ENCODE measurements around the gene DMKN.
"Not testable (repeated sequence)": the region's sequence is repeated elsewhere in the genome, so short reads cannot be mapped to it uniquely, and the experiment has no call there.

Gene DMKN

DNA sequence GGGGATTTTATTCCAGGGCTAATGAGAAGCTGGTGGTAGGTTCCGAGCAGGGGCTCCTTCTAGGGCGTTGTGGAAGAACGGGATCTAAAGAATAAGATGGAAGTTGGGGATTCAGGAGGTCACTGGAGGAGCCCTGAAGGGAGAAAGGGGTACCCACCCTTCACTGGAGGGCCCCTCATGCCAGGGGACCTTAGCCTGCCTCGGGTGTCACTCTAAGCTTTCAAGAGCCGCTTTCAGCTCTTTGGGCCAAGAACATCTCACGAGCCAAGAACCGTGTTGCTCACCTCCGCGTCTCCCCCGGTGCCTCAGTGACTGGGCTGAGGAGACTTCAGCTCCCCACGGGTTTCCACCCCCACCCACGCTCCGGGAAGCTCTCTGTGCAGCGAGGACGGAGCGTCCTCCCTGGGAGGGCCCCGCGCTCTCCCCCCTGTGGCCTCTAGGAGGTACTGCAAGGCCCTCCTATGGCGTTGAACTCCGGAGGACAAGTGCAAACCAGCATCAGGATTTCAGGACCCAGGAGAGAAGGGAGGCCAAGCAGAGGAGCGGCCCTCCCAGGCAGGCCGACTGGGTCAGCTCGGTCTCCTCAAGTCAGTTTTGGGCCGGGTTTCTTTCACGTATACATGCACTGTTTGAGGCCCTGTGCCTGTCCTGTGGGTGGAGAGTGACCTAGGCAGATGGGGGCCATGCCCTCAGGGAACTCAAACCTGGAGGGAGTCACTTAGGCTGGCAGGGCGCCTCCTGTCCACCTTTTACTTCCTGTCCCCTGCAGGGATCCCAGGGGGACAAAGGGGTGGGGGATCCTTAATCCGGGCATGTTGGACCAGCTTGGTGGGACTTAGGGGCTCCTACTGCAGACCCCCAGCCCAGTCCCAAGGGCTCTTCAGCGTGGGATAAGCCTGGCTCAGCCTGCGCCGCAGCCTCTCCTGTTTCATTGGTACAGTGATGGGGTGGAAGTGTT lies 18.1 kb downstream of the DMKN start:
- peak; percentile 60 for DNase-seq

DNA sequence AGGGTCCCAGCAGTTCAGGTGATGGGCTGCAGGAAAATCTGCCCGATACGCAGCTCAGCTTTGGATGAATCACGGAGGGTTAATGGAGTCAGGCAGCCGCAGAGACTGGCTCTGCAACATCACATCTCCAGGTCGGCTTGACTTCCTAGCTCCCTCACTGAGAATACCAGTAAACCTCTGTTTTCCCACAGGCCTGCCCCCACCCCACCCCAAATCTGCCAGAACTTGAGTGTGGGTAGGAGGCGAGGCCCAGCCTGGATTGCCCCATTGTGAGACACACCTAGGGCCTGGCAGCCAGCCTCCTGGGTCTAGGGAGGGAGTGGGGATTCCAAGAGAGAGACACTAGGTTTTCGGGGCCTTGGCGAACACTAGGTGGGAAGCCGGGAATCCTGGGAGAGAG lies 19.5 kb downstream of the DMKN start:
- DNase-seq = no peak

DNA sequence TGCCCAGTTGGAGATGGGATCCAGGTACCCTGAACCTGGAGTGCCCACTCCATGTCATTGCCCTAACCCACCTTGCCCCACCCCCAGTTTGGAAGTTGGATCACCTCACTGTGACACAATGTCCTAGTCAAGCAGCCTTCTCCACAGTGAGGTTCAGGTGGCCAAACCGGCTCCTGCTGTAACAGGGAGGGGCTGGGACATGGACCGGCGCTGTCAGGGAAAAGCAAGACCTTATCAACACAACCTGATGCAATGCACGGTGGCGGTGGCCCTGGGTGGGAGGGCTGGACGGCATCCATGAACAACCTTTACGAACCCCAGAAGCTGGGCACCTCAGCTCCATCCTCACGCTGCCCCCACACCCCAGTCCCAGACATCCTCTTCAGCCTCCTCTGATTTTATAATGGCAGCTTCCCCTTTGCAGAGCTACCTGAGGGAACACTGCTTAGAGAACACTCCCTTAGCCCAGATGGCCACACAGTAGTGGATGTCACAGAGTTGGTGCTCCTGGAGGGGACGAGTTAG lies 21.6 kb downstream of the DMKN start:
- no peak for DNase-seq

DNA sequence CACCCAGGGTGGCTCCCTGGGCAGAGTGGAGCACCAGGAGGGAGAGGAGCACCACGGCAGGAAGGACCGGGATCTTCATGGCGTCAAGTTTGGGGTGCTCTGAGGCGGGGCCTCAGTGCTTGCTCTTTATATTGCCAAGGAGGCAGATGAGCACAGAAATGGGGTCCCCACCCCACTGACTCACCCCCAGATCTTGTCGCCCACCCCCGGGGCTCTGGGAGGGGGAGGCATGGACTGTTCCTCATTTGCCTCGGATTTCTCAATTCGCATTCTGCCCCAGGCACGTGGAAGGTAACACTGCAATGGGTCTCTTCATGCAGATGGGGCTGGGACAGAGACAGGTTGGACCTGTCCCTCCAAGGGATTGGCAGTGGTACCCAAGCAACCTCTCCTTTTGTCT lies 23.1 kb downstream of the DMKN start, which contains the start of gene KRTDAP:
Gene KRTDAP (minus strand): TSS at position 101 of the 400 bp plus-strand sequence. CDS start 22 bp downstream, at position 79.
- DNase-seq = no peak

DNA sequence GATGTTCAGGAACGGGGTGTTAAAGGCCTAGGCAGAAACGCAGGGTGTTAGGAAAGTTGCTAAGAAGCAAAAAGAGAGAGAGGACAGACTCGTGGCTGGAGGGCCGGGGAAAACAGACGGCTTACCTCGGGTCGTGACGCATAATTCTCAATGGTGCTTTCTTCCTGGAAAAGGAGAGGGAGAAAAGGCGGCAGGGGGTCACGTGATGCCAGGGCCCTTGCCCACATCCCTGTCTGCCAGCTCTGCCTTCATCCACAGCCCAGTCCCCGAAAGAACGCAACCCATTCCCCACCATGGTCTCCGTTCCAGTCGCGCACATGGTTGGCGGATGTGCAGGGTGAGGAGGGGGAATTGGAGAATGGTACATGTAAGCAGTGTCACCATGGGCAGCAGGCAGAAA lies 24.8 kb downstream of the DMKN start:
- DNase-seq = no peak

DNA sequence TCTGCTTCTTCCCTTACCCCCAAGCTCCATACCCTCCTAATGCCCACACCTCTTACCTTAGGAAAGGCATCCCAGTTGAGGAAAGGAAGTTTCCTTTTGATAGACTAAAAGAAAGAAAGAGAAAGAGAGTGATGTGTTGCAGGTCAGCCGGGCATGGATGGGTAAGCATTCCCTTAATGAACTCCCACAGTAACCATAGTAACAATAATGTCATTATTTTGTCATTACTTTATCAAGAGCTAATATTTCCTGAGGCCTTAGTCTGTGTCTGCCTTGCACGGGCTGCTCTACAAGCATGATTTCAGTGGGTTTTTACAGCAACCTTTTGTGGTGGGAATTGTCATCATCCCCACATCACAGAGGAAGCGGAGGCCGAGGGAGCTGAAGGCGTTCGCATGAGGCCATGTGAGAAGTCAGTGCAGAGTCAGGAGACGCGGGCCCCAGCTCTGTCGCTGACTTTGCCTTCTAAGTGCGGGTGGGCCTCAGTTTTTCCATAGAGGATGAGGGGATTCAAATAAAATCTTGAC lies 25.7 kb downstream of the DMKN start:
- DNase-seq = no peak

DNA sequence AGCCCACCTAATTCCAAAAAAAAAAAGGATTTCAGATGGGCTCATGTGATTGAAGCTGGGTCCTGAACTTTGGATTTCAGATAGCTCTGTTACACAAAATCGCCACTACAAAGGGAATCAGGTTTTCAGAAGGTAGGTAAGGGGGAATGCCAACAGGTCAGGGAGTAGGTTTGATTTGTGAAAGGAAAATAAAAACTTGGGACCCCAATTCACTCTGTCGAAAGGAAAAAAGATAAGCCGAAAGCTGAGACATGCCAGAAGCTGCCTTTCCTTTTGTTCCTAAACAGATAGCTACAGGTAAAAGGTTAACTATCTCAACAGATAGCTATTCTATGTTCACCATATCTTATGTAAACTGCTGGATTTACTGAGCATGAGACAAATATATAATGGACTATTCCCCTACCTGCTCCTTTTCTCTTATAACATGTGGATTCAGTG lies 27.2 kb downstream of the DMKN start:
- no peak for DNase-seq

DNA sequence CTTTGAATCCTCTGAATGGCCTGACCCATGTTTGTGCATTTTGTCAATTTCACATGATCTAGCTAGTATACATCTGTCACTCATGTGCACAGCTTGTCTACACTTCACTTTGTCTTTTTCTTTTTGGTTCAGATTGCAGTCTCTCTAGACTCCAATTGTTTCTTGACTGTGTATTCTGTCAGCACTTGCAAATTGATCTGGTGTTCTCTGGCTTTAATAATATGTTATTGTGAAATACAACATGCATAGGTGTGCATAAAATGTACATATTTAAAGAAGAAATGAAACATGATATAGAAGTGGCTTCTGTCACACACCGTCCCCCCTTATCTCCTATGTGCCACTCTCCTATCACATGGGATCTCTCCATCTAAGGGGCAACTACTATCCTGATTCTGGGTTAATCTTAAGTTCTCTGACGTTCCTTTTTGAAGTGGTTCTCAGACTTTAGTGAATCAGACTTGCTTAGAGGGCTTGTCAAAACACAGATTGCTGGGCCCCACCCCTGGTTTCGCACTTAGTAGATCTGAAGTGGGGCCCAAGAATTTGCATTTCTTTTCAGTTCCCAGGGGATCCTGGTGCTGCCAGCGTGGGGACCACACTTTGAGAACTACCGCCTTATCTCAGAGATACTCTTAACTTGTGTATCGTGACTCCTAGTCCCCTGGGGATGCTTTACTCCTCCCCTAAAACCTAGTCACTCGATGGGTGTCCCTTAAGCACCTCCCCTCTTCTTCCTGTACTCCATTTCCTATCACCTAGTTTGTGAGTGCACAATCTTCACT lies 29.0 kb downstream of the DMKN start:
- DNase-seq = no peak

DNA sequence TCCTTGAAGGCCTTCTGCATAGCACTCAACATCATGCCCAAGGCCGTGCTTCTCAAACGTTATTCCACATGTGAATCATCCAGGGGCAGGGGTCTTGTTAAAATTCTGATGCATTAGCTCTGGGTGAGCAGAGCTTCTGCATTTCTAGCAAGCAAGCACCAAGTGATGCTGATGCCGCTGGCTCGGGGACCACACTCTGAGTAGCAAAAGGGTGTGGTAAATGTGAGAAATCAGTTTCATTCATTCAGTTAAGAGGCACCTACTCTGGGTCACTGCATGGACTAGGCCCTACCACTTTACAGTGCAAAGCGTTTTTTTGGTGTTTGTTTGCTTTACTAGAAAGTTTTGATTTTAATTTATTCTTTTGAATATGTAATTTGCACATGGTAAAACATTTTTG lies 30.4 kb downstream of the DMKN start:
- DNase-seq = no peak

DNA sequence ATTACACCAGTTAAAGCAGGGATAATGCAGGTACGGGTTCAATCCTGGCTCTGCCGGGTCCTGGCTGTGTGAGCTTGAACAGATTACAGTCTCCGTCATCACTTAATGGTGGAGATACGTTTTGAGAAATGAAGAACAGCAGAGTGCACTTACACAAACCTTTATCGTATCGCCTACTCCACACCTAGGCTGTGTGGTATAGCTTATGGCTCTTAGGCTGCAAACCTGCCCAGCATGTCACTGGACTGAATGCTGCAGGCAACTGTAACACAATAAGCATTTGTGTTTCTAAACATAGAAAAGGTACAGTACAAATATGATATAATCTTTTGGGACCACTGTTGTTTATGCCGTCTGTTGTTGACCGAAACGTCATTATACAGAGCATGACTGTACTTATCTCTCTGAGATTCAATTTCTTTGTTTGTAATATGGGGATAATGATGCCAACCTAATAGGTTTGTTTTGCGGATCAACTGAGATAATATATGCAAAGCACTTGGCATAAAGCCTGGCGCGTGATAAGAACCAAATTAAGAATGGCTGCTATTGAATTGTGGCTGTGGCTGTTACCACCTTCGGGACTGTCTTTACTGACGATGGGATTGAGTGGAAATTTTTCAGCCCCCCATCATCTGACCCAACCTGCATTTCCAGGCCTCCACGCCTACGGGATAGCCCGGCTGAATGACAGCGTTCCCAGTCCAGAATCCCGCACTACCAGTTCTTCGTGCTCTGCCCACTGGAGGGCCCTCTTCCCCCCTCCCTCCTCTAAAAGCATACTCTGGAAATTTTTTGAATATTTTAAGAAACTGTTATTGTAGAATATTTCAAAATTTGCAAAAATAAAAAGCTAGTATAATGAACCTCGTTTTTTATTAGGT lies 34.4 kb downstream of the DMKN start:
- no peak for DNase-seq

DNA sequence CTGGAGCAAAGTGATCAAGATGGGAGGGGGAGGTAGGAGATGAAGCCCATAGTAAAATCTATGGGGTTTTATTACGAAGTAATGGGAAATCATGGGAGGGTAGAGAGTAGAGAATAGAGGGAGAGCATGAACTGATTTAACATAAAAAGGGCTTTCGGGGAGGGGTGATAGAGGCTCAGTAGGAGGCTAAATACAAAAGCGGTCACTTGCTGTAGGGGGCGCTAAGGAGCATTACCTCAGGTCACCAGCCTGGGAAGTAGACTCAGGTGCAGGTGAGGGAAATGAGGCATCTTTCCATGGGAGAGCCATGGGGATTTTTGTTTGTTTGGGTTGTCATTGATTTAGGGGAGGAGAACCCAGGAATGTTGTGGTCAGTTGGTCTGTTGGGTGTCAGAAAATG lies 37.3 kb downstream of the DMKN start:
- no peak for DNase-seq

DNA sequence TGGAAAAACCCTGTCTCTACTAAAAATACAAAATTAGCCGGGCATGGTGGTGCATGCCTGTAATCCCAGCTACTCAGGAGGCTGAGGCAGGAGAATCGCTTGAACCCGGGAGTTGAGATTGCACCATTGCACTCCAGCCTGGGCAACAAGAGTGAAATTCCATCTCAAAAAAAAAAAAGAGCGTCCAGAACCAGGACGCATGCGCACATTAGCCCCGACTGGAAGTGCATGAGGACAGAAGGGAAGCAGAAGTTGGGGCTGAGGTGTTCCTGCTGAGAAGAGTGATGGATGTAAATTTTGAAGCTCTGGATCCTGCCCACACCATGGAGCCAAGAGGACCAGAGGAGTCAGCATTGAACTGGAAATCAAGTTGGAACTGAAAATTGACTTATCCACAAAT lies 38.9 kb downstream of the DMKN start:
- not testable (repeated sequence) for DNase-seq

DNA sequence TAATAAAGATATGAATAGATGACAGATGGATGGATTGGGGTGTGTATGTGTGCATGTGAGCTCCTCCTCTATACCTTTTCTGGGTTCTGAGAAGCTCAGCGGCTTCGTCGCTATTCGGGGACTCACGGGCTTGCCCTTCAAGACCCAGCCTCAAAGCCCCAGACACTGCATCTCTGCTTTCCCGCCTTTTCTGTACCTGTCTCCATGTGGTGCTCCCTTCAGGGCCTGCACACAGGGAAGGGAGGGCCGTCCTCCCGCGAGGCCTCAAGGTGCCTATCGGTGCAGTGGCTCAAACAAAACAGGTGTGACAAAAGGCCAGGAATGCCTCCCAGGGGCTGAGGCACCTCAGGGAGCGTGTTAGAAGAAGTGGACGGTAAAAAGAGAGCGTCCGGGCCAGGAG lies 39.3 kb downstream of the DMKN start:
- no peak for DNase-seq

DNA sequence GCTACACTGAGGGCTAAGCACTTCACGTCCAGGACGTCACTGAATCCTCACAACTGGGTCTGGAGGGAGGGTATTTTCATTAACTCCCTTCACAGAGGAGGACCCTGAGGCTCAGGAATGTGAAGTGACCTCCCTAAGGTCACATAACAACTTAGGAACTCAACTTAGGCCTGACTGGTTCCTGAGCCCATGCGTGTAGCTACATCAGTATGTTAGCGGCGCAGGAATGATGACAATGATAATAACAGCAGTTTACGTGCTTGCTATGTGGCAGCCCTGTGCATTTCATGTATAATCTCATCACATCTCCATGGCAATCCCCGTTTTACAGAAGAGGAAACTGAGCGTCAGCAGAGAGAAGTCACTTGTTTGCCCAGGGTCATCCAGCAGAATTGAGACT lies 41.5 kb downstream of the DMKN start:
- DNase-seq = no peak

DNA sequence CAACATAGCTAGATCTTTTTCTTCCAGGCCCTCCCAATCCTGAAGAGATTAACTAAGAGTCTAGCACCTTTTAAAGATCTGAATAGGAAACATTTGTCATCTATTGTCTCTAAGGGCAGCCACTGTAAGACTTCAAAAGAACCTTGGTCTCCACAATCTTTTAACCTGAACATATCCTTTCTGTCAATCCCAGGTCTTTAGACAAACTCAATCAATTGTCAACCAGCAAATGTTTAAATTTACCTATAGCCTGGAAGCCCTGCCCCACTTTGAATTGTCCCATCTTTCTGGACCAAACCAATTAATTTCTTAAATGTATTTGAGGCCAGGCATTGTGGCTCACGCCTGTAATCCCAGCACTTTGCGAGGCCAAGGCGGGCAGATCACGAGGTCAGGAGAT lies 42.4 kb downstream of the DMKN start:
- DNase-seq = not testable (repeated sequence)

DNA sequence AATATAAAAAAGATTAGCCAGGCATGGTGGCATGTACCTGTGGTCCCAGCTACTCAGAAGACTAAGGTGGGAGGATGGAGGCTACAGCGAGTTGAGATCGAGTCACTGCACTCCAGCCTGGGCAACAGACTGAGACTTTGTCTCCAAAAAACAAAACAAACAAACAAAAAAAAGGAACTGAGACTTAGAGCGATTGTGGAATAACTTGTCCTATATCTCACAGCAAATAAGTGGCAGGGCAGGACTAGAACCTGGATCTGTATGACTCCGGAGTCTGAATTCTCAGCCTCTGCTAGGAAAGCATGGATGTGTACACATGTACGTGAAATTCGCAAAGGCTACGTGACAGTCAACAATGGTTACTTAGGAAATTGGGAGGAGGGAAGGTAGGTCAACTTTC lies 43.3 kb downstream of the DMKN start:
- DNase-seq = no peak

DNA sequence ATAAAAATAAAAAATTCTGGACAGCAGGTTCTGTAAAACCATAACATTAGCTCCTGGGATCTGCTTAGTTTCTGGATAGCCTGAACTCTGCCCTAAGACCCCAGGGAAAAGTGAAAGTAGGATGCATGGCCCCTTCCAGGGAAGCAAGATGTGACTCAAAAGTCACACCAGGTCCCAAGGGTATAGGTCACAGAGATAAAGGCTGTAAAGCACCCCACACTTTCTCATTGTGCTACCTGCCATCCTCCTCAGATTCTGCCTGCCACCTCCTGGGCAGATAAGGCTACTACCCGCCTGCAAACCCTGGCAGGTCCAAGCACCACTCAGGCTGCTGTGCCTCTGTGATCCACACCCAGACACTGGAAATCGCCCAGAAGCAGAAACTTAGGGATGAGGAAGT lies 44.8 kb downstream of the DMKN start:
- DNase-seq = peak; percentile 17

DNA sequence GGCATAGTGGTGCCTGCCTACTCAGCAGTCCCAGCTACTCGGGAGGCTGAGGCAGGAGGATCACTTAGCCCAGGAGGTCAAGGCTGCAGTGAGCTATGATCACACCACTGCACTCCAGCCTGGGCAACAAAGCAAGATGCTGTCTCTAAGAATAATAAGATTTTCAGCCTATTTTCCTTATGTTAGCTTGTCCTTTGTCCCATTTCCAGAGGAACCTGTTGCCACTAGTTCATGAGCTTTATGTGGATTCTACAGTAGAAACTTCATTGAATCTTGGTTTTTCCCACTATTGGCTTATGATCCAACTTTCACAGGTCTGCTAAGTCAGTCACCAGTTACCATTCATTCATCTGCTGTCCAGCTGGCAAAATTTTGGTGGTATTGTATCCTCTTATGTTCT lies 47.2 kb downstream of the DMKN start:
- DNase-seq = no peak

DNA sequence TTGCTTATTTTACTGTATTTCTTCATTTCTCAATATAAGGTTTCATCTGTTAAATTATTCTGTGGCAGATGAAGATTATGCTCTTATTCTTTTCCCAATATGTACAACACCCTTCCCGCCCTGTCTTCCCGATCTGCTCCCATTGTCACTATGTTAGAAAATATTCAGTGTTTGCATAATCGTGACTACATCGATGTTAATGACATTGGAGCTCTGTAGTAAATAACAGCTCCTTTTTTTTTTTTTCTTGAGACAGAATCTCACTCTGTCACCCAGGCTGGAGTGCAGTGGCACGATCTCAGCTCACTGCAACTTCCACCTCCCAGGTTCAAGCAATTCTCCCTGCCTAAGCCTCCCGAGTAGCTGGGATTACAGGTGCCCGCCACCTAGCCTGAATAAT lies 50.5 kb downstream of the DMKN start:
- not testable (repeated sequence) for DNase-seq

DNA sequence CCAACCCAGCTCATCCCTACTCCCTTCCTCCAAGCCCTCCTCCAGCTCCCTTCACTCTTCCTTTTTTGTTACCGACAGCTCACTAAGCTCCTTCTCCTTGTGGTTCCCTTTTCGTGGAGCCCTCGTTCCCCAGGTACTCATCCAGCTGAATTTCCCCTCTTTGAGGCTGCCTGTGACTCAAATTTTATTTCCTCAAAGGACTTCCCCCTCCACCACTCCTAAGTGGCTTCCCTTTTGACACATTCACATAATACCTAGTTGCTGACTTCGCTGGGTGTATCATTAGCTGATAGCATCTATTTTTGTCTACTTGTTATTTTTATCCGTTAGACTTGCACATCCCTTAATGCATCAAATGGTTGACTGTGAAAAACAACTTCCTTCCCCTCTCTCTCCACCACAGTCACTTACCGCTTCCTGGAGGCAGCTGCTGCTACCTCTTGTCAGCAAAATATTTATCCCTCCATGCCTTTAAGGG lies 50.9 kb downstream of the DMKN start:
- no peak for DNase-seq

DNA sequence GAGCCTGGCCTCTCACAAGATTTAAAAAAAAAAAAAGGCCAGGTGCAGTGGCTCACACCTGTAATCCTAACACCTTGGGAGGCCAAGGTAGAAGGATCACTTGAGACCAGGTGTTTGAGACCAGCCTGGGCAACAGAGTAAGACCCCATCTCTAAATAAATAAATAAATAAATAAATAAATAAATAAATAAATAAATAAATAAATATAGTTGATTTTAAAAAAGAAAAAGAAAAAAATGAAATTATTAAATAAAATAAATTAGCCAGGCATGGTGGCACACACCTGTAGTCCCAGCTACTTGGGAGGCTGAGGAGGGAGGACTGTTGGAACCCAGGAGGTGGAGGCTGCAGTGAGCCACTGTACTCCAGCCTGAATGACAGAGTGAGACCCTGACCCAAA lies 51.7 kb downstream of the DMKN start:
- DNase-seq = not testable (repeated sequence)

DNA sequence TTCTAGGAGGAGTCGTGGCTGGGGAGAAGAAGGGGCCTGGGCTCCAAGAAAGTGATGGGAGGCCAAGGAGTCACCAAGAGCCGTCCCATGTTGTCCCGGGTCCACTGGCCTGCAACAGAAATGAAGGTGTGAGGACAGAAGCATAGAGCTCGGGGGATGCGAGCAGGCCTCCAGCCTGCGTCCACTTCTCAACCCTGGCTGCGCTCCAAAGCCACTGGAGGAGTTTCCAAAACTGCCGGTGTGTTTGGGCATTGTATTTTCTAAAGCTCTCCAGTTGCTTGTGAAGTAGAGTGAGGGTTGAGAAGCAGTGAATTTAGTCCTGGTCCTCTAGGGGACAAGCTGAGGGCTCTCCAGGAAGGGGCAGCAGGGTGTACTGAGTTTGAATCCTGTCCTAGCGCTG lies 52.4 kb downstream of the DMKN start:
- no peak for DNase-seq

Measured in EL (cell line).